ENCODE results near the gene ZFP36L2. TPM values are rescaled to one million over a fixed set of nuclear protein-coding genes. Genes with fewer than 3 reads are reported as not detected.

The ZFP36L2 gene
- total RNA-seq, 4 donors from 2014 or later = 114 to 305 (median 208) TPM

DNA sequence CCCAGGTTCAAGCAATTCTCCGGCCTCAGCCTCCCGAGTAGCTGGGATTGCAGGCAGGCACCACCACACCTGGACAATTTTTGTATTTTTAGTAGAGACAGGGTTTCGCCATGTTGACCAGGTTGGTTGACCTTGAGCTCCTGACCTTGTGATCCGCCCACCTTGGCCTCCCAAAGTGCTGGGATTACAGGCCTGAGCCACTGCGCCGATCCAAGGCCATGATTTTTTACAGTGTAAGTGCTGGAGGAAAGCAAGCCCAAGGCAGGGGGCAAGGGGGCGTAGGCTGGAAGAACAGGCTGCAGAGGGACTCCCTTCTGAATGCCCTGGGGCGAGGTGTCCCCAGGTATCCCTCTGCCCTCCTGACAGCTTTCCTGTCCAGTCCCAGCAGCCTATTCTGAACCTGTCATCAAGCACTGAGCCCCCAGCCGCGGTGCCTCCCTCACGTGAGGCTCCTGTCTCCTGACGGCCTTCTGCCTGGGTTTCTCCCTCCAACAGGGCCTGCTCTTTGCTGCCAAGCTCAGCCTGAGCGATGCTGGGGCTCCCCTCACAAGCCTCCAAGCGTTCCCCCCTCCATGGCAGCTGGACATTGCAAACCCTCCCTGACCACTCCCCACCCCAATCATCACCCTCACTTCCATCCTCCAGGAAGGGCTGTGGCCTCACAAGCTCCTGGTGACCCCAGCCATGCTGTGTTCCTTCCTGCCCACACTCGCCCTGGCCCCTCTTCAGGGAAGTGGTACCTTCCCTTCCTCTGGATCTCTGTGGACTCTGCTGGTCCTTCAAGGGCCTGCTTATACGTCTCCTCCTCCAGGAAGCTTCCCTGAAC is 37.6 kb downstream of the ZFP36L2 start:
- H3K27me3 ChIP-seq = no peaks in the 10 kb centered on the region

GRCh38 chr2:43186679-43187374 is 39.6 kb downstream of the ZFP36L2 start:
- no peaks in the 10 kb centered on the region for H3K36me3 ChIP-seq
- H3K27ac ChIP-seq = peak overlapping the region; percentile 42 to 70 (median 64)
- intact Hi-C loops (cut with DNase I; ENCODE audit: low total_unique reads) (no loop called here), in situ Hi-C loops (cut with MboI; ENCODE audit: low pct_ligation_motif_present in 1 of 4, low pct_unique_long_range_greater_than_20kb in 1 of 4, low sequenced_read_pairs in 3 of 4) (no loop called here)
- no peak overlapping the region for H3K4me3 ChIP-seq
- no peaks in the 10 kb centered on the region for H3K9me3 ChIP-seq
- peaks cover 13 to 41% (median 19%) of the 10 kb centered on the region in 4 donors for H3K4me1 ChIP-seq
- 35% methylated on average over 12 of the region's 12 CpGs; no CpG with 5 or more reads in 1 of the 2 donors for WGBS, 2 donors (ENCODE audit: low coverage in 1 of 2)
- no peaks in the 10 kb centered on the region for H3K27me3 ChIP-seq
- DNase-seq = peak; percentile 78
- TF ChIP-seq EP300 (IDR thresholded peaks at IDR 0.05; ENCODE audit: low read depth) (no peak), POLR2A (IDR thresholded peaks at IDR 0.05) (peak; percentile 30), POLR2AphosphoS5 (IDR thresholded peaks at IDR 0.05) (peak in 2 of 3 donors; percentile 28 to 30), CTCF (IDR thresholded peaks at IDR 0.05) (no peak)

More for the DNA sequence above, 37.6 kb downstream of the ZFP36L2 start:
- in situ Hi-C loops (cut with MboI; ENCODE audit: low pct_ligation_motif_present in 1 of 4, low pct_unique_long_range_greater_than_20kb in 1 of 4, low sequenced_read_pairs in 3 of 4) = no loop called here
- TF ChIP-seq POLR2AphosphoS5 (IDR thresholded peaks at IDR 0.05) (no peak), EP300 (IDR thresholded peaks at IDR 0.05; ENCODE audit: low read depth) (no peak), POLR2A (IDR thresholded peaks at IDR 0.05) (no peak), CTCF (IDR thresholded peaks at IDR 0.05) (no peak)
- H3K9me3 ChIP-seq = no peaks in the 10 kb centered on the region
- peaks cover 21 to 61% (median 35%) of the 10 kb centered on the region in 4 donors for H3K4me1 ChIP-seq
- intact Hi-C loops (cut with DNase I; ENCODE audit: low total_unique reads) = no loop called here
- 92 to 94% methylated on average over 3 to 16 of the region's 16 CpGs for WGBS, 2 donors (ENCODE audit: low coverage in 1 of 2)
- DNase-seq = no peak
- H3K36me3 ChIP-seq = no peaks in the 10 kb centered on the region
- H3K27ac ChIP-seq = no peak overlapping the region
- no peak overlapping the region for H3K4me3 ChIP-seq

- DNase-seq = no peak
- Histone ChIP-seq H3K27ac (peak overlapping the region; percentile 42 to 70 (median 64)), H3K4me1 (peaks cover 13 to 38% (median 18%) of the 10 kb centered on the region in 4 donors), H3K27me3 (no peaks in the 10 kb centered on the region), H3K9me3 (no peaks in the 10 kb centered on the region), H3K4me3 (no peak overlapping the region), H3K36me3 (no peaks in the 10 kb centered on the region)
- WGBS, 2 donors (ENCODE audit: low coverage in 1 of 2) = 96% methylated on average over 6 of the region's 6 CpGs; no CpG with 5 or more reads in 1 of the 2 donors
- intact Hi-C loops (cut with DNase I; ENCODE audit: low total_unique reads) = no loop called here
- TF ChIP-seq EP300 (IDR thresholded peaks at IDR 0.05; ENCODE audit: low read depth) = no peak
- no peak for TF ChIP-seq CTCF (IDR thresholded peaks at IDR 0.05)
- no peak for TF ChIP-seq POLR2A (IDR thresholded peaks at IDR 0.05)
- TF ChIP-seq POLR2AphosphoS5 (IDR thresholded peaks at IDR 0.05) = no peak
- in situ Hi-C loops (cut with MboI; ENCODE audit: low pct_ligation_motif_present in 1 of 4, low pct_unique_long_range_greater_than_20kb in 1 of 4, low sequenced_read_pairs in 3 of 4) = no loop called here
Observed at GRCh38 chr2:43186321-43186678, 40.1 kb downstream of the ZFP36L2 start.

DNA sequence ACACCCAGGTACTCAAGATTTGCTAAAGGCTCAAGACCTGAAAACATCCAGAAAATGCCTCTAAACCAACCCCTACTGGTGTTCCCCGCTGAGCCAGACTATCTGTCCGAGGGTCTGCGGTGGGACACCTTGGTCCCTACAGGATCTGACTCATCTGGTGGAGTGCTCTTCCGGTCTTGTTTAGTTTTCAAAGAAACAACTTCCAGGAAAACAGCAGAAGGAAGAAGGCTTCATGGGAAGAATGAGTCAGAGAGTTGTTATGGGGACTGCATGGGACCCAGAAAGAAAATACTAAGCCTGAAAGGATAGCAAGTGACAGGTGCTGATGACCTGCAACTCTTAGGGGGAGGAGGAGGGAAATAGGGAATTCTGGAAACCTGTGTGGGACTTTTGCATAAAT is 41.3 kb downstream of the ZFP36L2 start:
- H3K9me3 ChIP-seq = no peaks in the 10 kb centered on the region
- no peak for TF ChIP-seq CTCF (IDR thresholded peaks at IDR 0.05)
- in situ Hi-C loops (cut with MboI; ENCODE audit: low pct_ligation_motif_present in 1 of 4, low pct_unique_long_range_greater_than_20kb in 1 of 4, low sequenced_read_pairs in 3 of 4) (no loop called here), intact Hi-C loops (cut with DNase I; ENCODE audit: low total_unique reads) (no loop called here)
- H3K4me1 ChIP-seq = peaks cover 13 to 33% (median 17%) of the 10 kb centered on the region in 4 donors
- no peak overlapping the region for H3K4me3 ChIP-seq
- 87% methylated on average over 4 of the region's 4 CpGs; no CpG with 5 or more reads in 1 of the 2 donors for WGBS, 2 donors (ENCODE audit: low coverage in 1 of 2)
- no peaks in the 10 kb centered on the region for H3K27me3 ChIP-seq
- H3K27ac ChIP-seq = peak overlapping the region in 3 of 4 donors; percentile 4 to 17 (median 8)
- no peak for DNase-seq
- no peaks in the 10 kb centered on the region for H3K36me3 ChIP-seq

Data from transverse colon (tissue), 4 donors.